NCI-H1092 treated with DMSO at 0.1 percent for 48 hours (cell line): Measurements from ENCODE around the gene NRXN3.
"Not testable (repeated sequence)": the region's sequence is repeated elsewhere in the genome, so short reads cannot be mapped to it uniquely, and the experiment has no call there.

ENCODE experiments used
- DNase-seq: peaks from one replicate; lab custom pipeline; 2025; lab: John Stamatoyannopoulos, UW

The NRXN3 gene

DNA sequence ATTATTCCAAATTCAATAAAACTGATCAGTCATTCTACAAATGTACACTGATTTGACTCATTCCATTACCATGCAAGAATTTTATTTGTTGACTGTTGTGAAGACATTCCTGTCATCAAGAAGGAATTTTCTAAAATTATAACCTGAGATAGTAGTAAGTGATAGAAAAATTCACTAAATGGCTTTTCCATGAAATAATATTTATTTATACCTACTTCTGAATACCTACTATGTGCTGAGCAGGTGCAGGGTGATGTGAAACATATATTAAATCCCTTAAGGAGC lies 841.7 kb downstream of the NRXN3 start:
- no peak for DNase-seq

DNA sequence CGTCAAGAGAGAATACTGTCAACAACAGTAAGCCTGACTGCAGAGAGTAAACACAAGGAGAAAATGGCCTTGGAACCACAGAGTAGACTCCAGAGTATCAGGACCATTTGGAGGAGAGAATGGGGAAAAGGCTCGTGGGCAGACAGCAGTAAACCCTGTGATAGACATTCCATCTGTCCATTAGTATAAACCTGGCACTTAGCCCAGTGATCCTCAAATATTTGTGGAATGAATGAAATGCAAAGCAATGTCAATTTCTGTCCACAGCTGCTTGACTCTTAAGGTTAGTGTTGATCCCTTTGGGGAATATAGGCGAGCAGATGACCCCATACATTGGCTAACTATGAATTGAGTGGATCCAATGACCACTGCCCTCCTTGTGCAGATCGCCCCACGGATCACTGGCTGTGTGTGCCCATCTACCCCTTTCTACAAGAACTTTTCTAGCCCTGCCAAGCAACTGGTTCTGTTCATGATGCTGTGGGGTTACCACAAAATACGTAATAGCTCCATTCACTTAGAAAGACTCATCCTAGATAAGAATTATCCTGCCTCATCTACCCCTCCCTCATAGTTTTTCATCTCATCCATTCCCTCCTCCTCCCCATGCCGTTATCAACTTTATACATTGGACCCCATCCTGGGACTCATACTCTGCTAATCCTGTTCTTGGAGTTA lies 846.8 kb downstream of the NRXN3 start:
- no peak for DNase-seq

DNA sequence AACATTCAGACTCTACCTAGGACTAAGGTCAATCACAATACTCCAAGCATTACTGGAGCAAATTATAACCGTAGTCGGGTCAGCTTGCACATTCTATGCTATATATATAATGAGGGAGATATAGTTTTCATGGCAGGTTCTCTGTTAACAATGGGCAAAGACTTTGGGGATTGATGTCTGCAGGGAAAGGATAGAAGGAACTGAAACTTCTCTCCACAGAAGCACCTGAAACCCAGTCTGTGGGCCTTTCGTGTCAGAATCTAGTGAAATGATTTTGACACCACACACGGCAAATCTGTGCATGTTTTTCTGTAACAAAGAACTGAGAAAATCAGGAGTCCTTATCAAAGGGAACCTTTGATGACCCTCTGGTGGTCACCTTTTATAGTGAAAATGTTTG lies 847.4 kb downstream of the NRXN3 start:
- DNase-seq = no peak

DNA sequence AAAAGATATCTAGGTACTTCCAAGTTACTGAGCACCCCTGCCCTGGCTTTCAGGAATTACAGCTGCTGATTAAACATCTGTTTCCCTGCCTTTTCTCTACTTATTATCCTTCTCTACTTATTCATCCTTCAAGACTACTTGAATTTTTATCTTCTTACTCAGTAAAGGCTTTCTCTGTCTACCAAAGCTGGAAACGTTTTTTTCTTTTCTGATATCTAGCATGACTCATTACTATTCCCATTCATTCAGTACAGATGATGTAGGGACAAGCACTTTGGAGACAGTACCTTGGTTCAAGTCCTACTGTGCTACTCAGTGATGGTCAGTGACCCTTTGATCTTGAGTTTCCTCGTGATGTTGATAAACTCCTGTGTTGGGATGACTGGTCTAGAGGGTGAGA lies 848.7 kb downstream of the NRXN3 start:
- DNase-seq = no peak

DNA sequence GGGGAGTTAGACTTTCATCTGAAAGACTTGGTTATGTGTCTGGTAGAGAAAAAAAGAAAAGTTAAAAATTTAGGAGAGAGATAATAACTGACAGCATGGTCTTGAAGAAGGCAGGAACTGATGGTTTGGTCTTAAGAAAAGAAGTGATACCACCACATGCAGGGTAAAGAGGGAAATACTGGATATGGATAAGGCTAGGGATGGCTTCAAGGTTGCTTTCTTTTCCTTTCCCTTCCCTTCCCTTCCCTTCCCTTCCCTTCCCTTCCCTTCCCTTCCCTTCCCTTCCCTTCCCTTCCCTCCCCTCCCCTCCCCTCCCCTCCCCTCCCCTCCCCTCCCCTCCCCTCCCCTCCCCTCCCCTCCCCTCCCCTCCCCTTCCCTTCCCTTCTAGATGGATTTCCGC lies 849.7 kb downstream of the NRXN3 start:
- not testable (repeated sequence) for DNase-seq

DNA sequence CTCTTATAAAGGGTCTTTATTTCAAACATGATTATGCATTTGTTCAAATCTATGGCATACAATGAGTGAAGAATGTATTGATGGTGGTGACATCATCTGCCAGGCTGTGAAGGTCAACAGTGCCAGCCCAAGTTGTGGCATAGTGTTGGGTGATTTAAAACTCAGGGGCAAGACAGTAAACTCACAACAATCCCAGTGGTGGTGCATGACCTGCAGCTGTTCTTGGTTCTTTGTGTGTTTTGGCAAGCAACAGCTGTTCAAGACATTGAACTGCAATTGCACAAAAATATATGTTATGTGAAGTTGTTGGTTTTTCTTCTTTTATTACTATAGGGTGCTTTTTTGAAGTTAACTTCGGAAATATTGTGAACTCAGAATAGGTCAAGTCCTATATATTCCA lies 851.6 kb downstream of the NRXN3 start:
- no peak for DNase-seq

DNA sequence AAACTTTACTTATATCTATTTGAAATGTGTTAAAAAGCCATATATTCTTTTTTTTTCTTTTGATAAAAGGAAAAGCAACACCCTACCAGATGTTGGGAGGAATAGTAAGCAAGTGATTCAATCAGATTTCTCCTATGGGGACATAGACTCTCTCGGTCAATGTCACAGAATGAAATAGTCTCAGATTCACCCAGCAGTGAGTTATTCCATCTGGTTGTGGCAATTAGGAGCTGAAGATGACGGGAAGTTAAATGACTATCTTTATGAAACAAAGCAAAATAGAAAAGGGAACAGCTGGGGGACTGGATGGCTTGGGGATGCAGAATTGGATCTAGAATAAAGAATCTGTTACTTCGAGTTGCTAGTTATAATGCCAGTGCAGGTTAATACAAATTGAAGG lies 857.0 kb downstream of the NRXN3 start:
- DNase-seq = no peak

DNA sequence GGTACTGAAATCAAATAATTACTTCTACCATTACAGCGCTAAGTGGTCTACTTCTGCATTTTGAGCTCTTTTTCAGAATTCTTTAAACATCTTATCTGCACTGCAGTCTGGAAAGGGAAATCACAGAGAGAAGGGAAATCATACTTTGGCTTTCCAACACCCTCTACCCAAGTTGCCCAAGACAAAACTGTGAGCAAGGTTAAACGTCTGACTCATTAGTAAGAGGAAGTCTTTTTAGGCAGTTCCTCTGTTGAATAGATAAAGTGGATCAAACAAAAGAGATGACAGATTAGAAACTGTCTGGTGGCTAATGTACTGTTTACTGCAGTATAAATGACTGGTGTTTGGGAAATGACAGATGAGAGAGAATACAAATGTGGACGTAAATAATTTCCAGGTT lies 858.1 kb downstream of the NRXN3 start:
- no peak for DNase-seq

DNA sequence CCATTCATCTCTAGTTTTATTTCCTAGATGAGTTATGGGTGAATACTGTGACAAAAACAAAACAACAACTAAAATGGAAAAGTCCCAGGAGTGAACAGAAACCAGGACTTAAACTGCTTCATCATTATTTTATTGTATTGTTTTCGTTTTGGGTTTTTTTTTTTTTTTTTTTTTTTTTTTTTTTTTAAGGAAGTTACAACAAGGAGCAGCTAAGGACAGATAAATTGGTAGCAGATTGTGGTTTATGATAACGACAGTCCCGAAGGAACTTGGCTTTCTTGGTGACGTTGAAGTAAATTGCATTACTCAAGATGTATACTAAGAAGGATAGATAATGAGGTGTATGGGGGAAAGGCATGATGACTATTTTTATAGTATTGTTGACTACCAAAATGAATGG lies 866.3 kb downstream of the NRXN3 start:
- no peak for DNase-seq

DNA sequence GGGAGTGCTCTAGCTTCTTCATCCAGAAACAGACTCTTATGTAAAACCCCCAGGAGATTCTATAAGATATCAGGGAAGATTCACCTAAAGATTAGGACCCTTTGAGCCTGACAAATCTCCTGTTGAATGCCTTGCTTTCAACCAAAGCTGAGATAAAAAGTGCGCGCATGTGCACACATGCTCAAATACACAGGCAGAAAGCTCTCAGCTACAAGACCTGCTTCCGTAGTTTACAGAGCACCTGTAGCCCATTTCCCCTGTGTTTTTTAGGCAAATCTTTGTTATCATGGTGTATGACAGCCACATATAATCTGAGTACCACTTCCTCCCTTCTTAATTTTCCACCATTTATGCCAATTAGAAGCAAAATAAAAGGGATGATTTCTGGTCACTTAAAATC lies 866.9 kb downstream of the NRXN3 start:
- no peak for DNase-seq

DNA sequence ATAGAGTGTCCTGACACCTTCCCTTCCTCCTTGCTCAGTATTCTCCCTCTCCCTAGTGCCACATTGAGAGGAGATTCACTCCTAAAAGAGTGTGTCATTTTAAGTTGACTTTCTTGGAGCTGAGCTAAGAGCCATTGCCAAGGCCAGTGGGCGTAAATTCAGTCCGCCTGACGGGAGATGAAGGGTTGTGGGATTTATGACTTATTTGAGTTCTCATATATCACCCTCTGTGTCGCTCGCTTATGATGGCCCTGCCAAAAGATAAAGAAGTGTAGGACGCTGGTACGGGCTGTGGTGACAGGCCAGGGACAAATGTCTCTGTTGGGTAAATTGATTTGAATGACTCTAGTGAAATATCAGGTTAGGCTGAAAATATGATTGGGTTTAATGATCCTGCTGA lies 867.4 kb downstream of the NRXN3 start:
- no peak for DNase-seq

DNA sequence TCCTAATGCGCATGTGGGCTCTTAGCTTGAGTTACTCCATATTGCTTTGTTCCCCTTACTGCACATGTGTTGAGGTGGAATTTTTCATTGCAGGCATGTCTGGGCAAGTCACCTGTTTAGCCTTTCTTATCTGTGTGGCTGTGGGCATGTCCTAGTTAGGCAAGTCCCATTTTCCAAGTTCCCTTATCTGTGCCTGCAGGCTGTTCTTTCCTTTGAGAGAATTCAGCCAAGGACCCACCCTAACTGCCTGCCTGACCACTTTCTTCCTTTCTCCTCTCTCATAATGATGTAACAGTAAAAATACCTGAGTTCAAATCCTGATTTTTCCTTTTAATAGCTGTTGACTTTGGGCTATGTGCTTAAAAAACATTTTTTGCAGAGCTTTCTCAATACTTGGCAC lies 870.6 kb downstream of the NRXN3 start:
- no peak for DNase-seq

DNA sequence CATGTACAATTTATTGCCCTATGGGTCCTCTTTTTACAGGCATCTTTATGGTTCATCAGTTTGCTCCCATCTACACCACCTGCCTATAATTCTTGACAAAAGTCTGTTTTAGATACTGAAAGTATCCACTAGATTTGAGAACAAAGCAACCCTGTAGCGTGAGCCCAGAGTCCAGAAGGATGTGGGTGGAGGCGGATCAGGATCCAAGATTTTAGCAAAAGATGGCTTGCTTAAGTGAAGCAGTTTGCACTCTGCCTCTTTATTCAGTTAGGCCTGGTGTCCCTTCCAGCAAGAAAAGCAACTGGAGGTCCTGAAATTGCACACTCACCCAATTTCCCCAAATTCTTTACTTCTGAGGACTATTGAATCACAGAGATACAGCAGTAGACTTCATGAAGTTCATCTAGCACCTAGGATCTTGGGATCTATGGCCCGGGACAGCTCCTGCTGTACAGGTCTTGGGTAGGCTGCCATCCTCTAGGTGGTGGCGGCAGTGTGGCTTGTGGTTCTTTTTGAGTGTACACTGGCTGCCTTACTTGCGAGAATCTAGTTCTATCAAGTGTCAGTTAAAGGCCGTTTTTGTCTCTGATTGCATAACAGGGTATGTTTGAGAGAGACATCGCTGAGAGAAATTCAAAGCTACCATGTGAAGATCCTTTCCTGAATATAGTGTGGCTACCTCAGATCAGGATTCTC lies 873.2 kb downstream of the NRXN3 start:
- DNase-seq = no peak

DNA sequence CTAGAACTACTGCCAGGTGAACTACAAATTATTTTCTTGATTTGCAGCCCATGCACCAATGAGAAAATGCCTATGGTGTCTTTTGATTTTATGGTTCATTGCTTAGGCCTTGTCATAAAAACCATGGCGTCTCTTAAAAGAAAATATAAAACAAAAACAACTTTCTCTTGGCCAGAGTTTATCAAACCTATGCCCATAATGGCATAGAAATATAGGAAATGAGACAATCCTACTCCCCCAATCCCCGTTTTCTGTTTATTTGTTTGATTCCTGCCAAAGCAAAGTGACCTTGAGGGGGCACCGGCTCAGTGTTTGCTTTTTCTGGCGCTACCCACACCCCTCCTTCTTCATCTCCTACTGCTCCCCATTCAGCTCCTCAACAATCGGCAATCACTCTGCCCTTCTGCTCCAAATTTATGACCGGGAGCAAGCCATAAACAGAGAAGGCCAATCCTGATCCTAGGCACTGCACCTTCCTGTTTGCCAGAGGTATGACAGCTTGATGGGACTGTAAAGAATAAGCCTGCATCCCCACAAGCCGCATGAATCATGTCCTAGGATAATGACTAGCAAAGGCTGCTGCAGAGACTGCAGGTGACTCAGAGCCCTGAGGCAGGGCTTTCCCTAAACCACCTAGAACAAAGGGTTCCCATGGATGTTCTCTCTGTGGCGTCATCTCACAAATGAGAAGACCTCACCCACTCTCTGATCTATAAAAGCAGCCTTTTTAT lies 874.9 kb downstream of the NRXN3 start:
- DNase-seq = peak; percentile 20

DNA sequence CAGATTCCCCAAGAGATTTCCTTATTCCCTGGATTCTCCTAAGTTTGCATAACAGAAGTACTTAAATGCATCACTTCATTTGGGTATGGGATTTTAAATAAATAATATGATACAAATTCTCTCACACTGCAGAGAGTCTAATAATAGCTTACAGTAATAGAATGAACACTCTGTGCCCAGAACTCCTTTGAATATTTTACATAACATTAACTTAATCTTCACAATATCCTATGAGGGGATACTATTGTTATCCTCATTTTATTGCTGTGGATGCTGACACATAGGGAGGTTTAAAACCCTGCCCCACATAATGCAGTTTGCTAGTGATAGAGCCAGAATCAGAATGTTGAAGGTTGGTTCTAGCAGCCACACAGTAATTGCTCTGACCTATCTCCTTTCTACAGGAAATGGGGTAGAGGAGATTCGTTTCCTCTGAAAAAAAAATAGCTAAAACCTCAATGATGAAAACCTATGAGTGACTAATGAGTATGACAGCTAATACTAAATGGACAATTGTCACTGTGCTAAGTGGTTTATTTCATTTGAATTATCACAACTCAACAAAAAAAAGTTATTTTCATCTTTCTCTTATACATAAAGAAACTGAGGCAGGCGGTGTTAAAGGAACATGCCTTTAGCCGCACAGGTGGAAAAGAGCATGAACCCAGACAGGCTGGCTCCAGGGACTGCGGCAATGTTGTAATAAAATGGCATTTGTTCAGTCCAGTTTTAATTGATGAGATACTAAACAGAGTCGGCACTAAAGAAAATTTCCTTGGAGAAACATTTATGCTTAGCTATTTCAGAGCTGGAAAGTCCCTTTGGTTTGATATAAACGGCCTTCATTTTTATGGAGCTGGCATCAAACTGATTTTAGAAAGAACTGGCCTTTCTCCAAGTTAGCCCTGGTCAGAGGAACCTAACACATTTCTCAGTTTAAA lies 880.9 kb downstream of the NRXN3 start:
- no peak for DNase-seq

DNA sequence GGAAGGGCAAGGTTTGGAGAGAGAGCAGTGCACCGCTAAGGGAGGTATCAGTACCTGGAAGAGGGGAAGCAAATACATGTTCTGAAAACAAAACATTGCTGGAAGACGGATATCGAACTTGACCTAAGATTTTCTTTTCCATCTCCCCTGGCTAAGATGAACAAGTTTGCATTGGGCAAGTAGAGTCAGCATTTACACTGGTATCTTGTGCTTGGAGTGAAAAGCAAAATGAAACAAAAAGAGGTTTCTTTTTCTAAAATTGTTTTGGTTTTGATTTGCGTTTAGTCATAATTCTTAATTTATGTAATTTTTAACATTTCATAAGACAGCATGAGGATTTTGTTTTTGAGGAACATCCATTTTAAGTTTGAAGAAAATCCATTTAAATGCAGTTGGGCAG lies 881.6 kb downstream of the NRXN3 start:
- no peak for DNase-seq

DNA sequence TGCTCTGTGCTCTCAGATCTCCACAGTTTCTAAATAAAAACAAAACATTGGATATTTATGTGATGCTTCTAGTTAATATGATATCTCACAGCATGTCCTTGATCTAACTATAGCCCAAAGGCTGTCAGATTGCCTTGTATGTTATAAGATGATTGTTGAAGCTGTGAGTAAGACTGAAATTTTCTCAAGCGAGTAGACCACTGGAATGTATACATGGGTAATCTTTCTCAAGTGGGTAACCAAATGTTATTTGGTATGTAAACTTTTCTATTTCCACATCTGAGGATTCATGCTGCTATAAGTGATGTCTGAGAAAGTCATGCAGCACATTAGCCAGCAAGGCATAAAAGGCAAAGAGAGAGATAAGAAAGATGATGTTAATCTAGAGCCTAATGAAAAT lies 886.7 kb downstream of the NRXN3 start:
- no peak for DNase-seq

DNA sequence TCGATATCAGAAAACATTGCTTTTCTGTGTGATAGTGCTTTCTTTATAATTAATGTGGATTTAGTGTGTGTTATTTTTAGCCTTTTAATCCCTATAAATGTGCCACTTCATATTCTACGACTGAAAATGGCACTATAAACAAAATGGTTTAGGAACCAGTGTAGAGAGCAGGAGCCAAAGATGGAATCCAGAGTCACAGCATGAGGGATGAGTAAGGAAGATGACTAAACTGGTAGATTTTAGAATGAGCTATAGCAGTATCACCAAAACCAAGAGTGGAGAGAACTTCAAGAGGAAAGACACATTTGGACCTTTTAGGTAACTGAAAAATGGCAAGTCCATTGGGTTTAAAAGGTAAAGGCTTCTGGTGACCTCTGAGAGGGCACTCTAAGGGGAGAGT lies 887.2 kb downstream of the NRXN3 start:
- DNase-seq = no peak

DNA sequence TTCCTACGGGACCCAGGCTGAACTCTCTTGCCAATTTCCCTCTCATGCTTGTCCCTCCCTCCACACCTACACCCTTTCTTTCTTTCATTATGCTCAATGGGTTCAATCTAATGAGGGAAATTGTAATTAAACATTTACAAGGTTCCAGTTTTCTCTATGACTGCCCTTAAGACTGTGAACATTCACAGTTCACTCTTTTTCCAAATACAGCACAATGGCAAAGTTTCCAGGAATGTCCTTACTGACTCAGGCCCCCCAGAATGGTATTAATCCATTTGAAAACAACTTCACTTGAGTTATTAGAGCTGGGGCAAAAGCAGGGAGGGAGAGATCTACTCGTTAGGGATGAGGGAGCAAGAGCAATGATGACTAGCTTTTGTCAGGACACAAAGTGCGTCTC lies 892.1 kb downstream of the NRXN3 start:
- no peak for DNase-seq

DNA sequence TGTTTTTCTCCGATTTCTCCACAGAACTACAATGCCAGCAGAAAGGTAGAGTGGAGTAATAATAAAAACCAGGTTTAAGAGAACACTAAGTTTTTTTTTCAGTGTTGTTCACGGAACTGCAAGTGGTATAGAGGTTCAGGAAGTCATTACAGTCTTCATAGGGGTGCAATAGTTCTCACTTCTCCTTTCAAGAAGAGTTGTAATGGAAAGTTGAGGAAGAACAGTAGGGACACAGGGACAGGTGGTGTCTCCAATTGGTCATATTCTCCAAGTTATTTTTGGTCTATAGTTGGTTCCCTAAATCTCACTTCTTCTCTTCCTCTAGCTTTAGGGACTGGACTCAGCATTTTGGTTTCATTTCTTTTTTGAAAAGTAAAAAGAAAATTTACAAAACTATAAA lies 894.0 kb downstream of the NRXN3 start:
- DNase-seq = no peak

DNA sequence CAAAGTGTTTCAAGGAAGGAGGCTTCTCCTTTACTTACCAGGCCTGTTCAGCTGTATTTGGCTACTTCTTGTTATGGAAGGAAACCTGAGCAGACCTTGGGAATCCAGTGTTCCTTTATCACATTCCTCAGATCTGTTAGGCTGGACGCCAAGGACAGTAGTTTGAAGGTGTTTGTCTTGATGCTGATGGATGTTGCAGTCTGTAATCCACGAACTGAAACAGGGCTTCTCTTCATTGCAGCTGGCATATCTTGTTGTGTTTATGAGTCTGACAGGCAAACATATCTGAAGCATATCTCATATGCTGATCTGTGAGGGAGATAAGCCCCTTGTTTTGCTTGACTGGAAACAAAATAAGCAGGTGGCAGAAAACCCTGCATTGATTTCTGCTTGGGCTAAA lies 904.3 kb downstream of the NRXN3 start:
- DNase-seq = no peak

DNA sequence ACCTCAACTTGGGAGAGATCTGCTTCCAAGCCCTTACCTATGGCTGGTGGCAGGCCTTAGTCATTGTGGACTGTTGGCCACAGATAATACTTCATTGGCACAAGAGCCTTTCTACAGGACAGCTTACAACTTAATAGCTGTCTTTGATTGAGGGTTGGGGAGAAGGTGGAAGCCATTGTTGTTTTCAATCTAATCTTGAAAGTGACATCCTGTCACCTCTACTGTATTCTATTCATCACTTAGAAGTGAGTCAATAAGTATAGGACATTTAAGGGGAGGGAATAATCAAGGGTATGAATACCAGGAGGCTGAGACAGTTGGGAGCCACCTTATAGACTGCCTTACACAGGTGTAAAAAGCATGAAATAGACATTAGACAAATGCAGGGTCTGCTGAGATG lies 906.3 kb downstream of the NRXN3 start:
- no peak for DNase-seq

DNA sequence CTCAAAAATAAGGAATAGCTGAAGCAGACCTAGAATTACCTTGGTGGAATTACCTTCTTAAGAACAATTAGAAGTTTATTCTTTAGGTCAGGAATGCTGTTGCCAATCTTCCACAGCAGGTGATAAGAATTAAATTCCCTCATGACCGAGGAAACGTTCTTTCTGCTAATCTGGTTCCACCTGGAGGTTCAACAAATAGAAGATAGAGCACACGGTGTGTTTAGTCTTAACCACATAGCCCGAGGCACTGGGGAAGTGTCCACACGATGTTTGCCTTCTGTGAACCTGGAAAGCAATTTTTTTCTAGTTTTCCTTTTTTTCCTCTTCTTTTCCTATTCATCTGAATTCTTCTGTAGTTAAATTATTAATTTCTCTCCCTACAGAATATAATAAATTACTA lies 906.9 kb downstream of the NRXN3 start:
- DNase-seq = no peak
